Calu3 (cell line): ENCODE data around the gene PPIF. TPM values are rescaled to one million over a fixed set of nuclear protein-coding genes. Genes with fewer than 3 reads are reported as not detected.

ENCODE experiments used
- BruUV-seq: library from RNA; stranded (reverse); fragments of 400-500 nt; replicated peaks from 2 replicates; lab custom pipeline; 2021; lab: Mats Ljungman, UMichigan
- CTCF ChIA-PET: fragments of 300-600 bp; sonication (Branson Sonifier 250); formaldehyde crosslinking; loops from one replicate; lab custom pipeline; 2022; ENCODE audit warnings: antibody characterized with exemption; lab: Charles Lee
- DNase-seq: peaks from one replicate; pipeline ENCODE4 v3.0.0; 2022
- H3K27ac Mint-ChIP-seq: one replicate; pipeline ENCODE4 v1.8.0; 2022; ENCODE audit warnings: mixed read lengths; ENCODE audit not compliant: unreplicated experiment
- H3K27me3 Mint-ChIP-seq: one replicate; pipeline ENCODE4 v1.8.0; 2022; ENCODE audit warnings: mixed read lengths; ENCODE audit not compliant: unreplicated experiment
- H3K36me3 Mint-ChIP-seq: one replicate; pipeline ENCODE4 v1.8.0; 2022; ENCODE audit warnings: mild to moderate bottlenecking, moderate library complexity, mixed read lengths; ENCODE audit not compliant: insufficient read depth, unreplicated experiment
- H3K4me1 Mint-ChIP-seq: one replicate; pipeline ENCODE4 v1.8.0; 2022; ENCODE audit warnings: mild to moderate bottlenecking, low read depth, mixed read lengths; ENCODE audit not compliant: unreplicated experiment
- H3K4me3 Mint-ChIP-seq: one replicate; pipeline ENCODE4 v1.8.0; 2022; ENCODE audit warnings: mild to moderate bottlenecking, low read depth, moderate library complexity, mixed read lengths; ENCODE audit not compliant: unreplicated experiment
- H3K9me3 Mint-ChIP-seq: one replicate; pipeline ENCODE4 v1.8.0; 2022; ENCODE audit warnings: low read depth, mixed read lengths; ENCODE audit not compliant: unreplicated experiment
- CTCF ChIP-seq: fragments of 200-600 bp; IDR thresholded peaks from one replicate; pipeline ENCODE4 v1.8.0; 2022; ENCODE audit warnings: antibody characterized with exemption; ENCODE audit not compliant: unreplicated experiment
- intact Hi-C: fragments of 100-400 bp; cut with micrococcal nuclease; formaldehyde crosslinking; loops from one replicate; pipeline ENCODE4 v1.10.0; 2022; ENCODE audit not compliant: unreplicated experiment
- total RNA-seq: library from RNA; stranded (reverse); gene quantifications from 2 replicates; pipeline ENCODE4 v1.2.3, GENCODE V29; 2022

PPIF gene
- total RNA-seq, 1 experiment from 2014 or later: 77.2 TPM

- Mint-ChIP-seq H3K36me3 (no peaks in the 10 kb centered on the region), H3K27ac (no peak overlapping the region), H3K9me3 (peaks cover 2% of the 10 kb centered on the region), H3K27me3 (no peaks in the 10 kb centered on the region), H3K4me1 (peaks cover 10% of the 10 kb centered on the region), H3K4me3 (no peak overlapping the region)
- BruUV-seq: no TSS peak
- no peak for DNase-seq
- no peak for TF ChIP-seq CTCF
- CTCF ChIA-PET: interaction anchor here (1.2 kb wide), 1 partner anchor 20 kb away, joined by 3 read pairs; no protein-coding TSS in a partner anchor
- intact Hi-C loops: no loop called here
Observed at GRCh38 chr10:79322616-79323543, 24.4 kb upstream of the PPIF start.

DNA sequence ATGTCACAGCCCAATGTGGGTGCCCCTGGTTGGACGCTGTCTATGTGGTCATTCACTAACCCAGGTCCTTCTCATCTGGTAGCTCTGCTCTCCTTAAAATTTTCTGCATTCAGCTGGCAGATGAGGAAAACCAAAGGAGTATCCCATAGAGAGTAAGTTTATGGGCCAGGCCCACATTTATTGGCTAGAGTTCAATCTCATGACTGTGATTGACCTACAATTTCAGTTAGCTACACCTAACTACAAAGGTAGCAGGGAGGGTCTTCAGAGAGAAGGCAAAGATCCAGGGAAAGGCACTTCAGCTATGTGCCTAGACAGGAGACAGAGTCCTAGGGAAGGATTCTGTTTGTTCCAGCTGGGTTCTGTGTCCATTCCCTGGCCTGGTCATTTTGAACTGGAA is 23.7 kb upstream of the PPIF start:
- Mint-ChIP-seq H3K4me1 (peaks cover 4% of the 10 kb centered on the region), H3K4me3 (no peak overlapping the region), H3K9me3 (peaks cover 2% of the 10 kb centered on the region), H3K36me3 (no peaks in the 10 kb centered on the region), H3K27ac (no peak overlapping the region), H3K27me3 (no peaks in the 10 kb centered on the region)
- intact Hi-C loops: no loop called here
- DNase-seq: no peak
- TF ChIP-seq CTCF: no peak
- CTCF ChIA-PET: no interaction called here
- no TSS peak for BruUV-seq

GRCh38 chr10:79324032-79324695 is 23.1 kb upstream of the PPIF start:
- Mint-ChIP-seq H3K9me3 (no peaks in the 10 kb centered on the region), H3K4me1 (no peaks in the 10 kb centered on the region), H3K36me3 (no peaks in the 10 kb centered on the region), H3K27me3 (no peaks in the 10 kb centered on the region), H3K27ac (no peak overlapping the region), H3K4me3 (no peak overlapping the region)
- DNase-seq: no peak
- no TSS peak for BruUV-seq
- intact Hi-C loops: no loop called here
- TF ChIP-seq CTCF: no peak
- CTCF ChIA-PET: no interaction called here

DNA sequence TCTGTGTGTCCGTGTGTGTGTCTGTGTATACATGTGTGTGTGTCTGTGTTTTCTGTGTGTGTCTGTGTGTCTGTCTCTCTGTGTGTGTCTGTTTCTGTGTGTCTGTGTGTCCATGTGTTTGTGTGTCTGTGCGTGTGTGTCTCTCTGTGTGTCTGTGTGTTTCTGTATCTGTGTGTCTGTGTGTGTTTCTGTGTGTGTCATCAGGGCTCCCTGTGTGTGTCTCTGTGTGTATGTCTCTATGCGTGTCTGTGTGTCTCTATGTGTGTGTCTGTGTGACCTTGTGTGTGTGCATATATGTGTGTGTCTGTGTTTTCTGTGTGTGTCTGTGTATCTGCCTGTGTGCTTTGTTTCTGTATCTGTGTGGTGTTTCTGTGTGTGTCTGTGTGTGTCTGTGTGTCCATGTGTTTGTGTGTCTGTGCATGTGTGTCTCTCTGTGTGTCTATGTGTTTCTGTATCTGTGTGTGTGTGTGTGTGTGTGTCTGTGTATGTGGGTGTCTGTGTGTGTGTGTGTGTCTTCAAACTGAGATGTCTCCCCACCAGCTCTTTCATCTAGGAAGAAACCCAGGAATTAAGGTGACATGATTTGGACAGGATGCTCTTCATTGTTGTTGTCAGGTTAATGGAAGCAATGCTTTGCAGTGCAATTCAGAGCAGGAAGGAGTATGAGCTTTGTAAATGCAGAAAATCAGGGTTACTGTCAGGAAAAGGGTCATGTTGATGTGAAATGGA is 20.7 kb upstream of the PPIF start:
- H3K27ac Mint-ChIP-seq: no peak overlapping the region
- no TSS peak for BruUV-seq

More for the DNA sequence above, 20.7 kb upstream of the PPIF start:
- H3K4me1 Mint-ChIP-seq: no peaks in the 10 kb centered on the region
- intact Hi-C loops: no loop called here
- no peak for DNase-seq
- H3K4me3 Mint-ChIP-seq: no peak overlapping the region
- H3K27me3 Mint-ChIP-seq: no peaks in the 10 kb centered on the region
- H3K36me3 Mint-ChIP-seq: no peaks in the 10 kb centered on the region
- H3K9me3 Mint-ChIP-seq: no peaks in the 10 kb centered on the region
- TF ChIP-seq CTCF: no peak
- CTCF ChIA-PET: interaction anchor here (0.7 kb wide), 2 partner anchors 11 to 21 kb away, joined by 3 read pairs; partner anchors contain the start of gene PPIF
